Stomach (tissue), 9 donors: ENCODE results near the gene NWD2. TPM values are rescaled to one million over a fixed set of nuclear protein-coding genes. Genes with fewer than 3 reads are reported as not detected.
A peak's percentile ranks its signal among the peaks of the same experiment; 100 is the strongest.

Source experiments
- DNase-seq, 2 donors: peaks; one replicate each; pipeline versions ENCODE4 v3.0.0 to v3.0.0-alpha.2; 2013 to 2019
- H3K27ac ChIP-seq, 5 donors: fragments of 200-600 bp in 4 of 5; sonication (generic) in 4 of 5; one replicate each; pipeline ENCODE4 v1.5.1; 2013 to 2019; ENCODE audit warnings: mild to moderate bottlenecking in 1 of 5, moderate library complexity in 1 of 5
- H3K27me3 ChIP-seq, 3 donors: fragments of 200-600 bp; sonication (generic); one replicate each; pipeline ENCODE4 v1.5.1; 2017 to 2019; ENCODE audit warnings: mixed run types in 1 of 3
- H3K36me3 ChIP-seq, 4 donors: fragments of 200-600 bp; sonication (generic); 1 replicate in 3 of 4; 2 replicates in 1 of 4; pipeline ENCODE4 v1.5.1; 2016 to 2019
- H3K4me1 ChIP-seq, 4 donors: fragments of 200-600 bp; sonication (generic); one replicate each; pipeline ENCODE4 v1.5.1; 2016 to 2019
- H3K4me3 ChIP-seq, 4 donors: fragments of 200-600 bp; sonication (generic) in 3 of 4; one replicate each; pipeline ENCODE4 v1.5.1; 2016 to 2019; ENCODE audit warnings: mild to moderate bottlenecking in 1 of 4
- H3K9me3 ChIP-seq, 4 donors: fragments of 200-600 bp; sonication (generic); one replicate each; pipeline ENCODE4 v1.5.1; 2016 to 2019
- CTCF ChIP-seq, 7 experiments: fragments of 450-650 bp in 4 of 7; fragments of 200-600 bp in 3 of 7; sonication (generic) in 3 of 7; IDR thresholded peaks; one replicate each; pipeline ENCODE4 v1.5.1; 2016 to 2019; ENCODE audit warnings: antibody characterized with exemption in 7 of 7, control low read depth in 2 of 7, mild to moderate bottlenecking in 1 of 7
- EP300 ChIP-seq: sonication (generic); formaldehyde crosslinking; IDR thresholded peaks from one replicate; pipeline ENCODE4 v1.6.1; 2017; ENCODE audit warnings: antibody characterized with exemption
- POLR2A ChIP-seq, 4 donors: fragments of 450-650 bp; IDR thresholded peaks; one replicate each; pipeline ENCODE4 v1.6.1; 2016; ENCODE audit warnings: antibody characterized with exemption in 4 of 4, control low read depth in 2 of 4, mild to moderate bottlenecking in 1 of 4, moderate library complexity in 1 of 4
- POLR2AphosphoS5 ChIP-seq, 3 donors: sonication (generic); formaldehyde crosslinking; IDR thresholded peaks; one replicate each; pipeline ENCODE4 v1.6.1; 2016; ENCODE audit warnings: antibody characterized with exemption in 3 of 3
- WGBS, 5 donors: extraction: QIAGEN DNeasy Blood & Tissue Kit in 3 of 5; methylation state at CpG; one replicate each; pipeline versions ENCODE4 v1.1.5 to v1.1.7; 2013 to 2018; 5-methylcytosine and 5-hydroxymethylcytosine counted together
- intact Hi-C: fragments of 100-400 bp; cut with DNase I; formaldehyde crosslinking; loops from one replicate; pipeline ENCODE4 v1.15.1; 2023; ENCODE audit warnings: low total_unique reads
- polyA plus RNA-seq, 3 donors: library from polyadenylated mRNA; stranded (reverse); fragments of 200-250 nt; gene quantifications; one replicate each; pipeline ENCODE4 v1.2.3, GENCODE V29; 2013
- total RNA-seq, 5 donors: library from RNA; depleted of rRNA; stranded (reverse); fragments of >200 nt; gene quantifications; one replicate each; pipeline versions ENCODE4 v1.1.0 to v1.2.3, GENCODE V29; 2014 to 2016
- donor health status: healthy with polysubstance abuse.
- donor health status: Bipolar disorder and iron deficiency.
- donor health status: healthy.

The NWD2 gene
- total and polyA plus RNA-seq, 8 donors, result under 0.01 to 1.5 (median 0.05) TPM; not detected in 5

- Histone ChIP-seq H3K27me3 (peaks cover 6 to 70% (median 26%) of the 10 kb centered on the region in 3 donors), H3K27ac (no peak overlapping the region), H3K4me3 (no peak overlapping the region), H3K4me1 (peaks cover 0 to 23% (median 16%) of the 10 kb centered on the region in 4 donors), H3K36me3 (no peaks in the 10 kb centered on the region), H3K9me3 (no peaks in the 10 kb centered on the region)
- TF ChIP-seq POLR2A (IDR thresholded peaks at IDR 0.05) (no peak), CTCF (IDR thresholded peaks at IDR 0.05) (no peak), EP300 (no peak), POLR2AphosphoS5 (IDR thresholded peaks at IDR 0.05) (no peak)
- 28 to 41% (median 31%) methylated on average over 5 of the region's 5 CpGs for WGBS, 5 donors
- DNase-seq, result peak in 1 of 2 donors; percentile 23
- intact Hi-C loops, result no loop called here
Measured at GRCh38 chr4:37243051-37243450, 1.5 kb upstream of the NWD2 start.

GRCh38 chr4:37243722-37244582 lies 591 bp upstream of the NWD2 start:
- Histone ChIP-seq H3K27ac (no peak overlapping the region), H3K27me3 (peaks cover 6 to 75% (median 26%) of the 10 kb centered on the region in 3 donors), H3K4me3 (peak overlapping the region; percentile 23 to 37 (median 25)), H3K36me3 (no peaks in the 10 kb centered on the region), H3K9me3 (no peaks in the 10 kb centered on the region), H3K4me1 (peaks cover 0 to 23% (median 16%) of the 10 kb centered on the region in 4 donors)
- 3 to 8% (median 5%) methylated on average over 49 to 70 of the region's 70 CpGs for WGBS, 5 donors
- TF ChIP-seq POLR2A (IDR thresholded peaks at IDR 0.05), result no peak
- no peak for TF ChIP-seq CTCF (IDR thresholded peaks at IDR 0.05)
- no peak for TF ChIP-seq EP300
- no peak for TF ChIP-seq POLR2AphosphoS5 (IDR thresholded peaks at IDR 0.05)
- intact Hi-C loops, result no loop called here
- DNase-seq, result peak in 1 of 2 donors; percentile 39

- peaks cover 0 to 23% (median 16%) of the 10 kb centered on the region in 4 donors for H3K4me1 ChIP-seq
- H3K9me3 ChIP-seq, result no peaks in the 10 kb centered on the region
- H3K36me3 ChIP-seq, result no peaks in the 10 kb centered on the region
- no peak overlapping the region for H3K27ac ChIP-seq
- DNase-seq, result peak in 1 of 2 donors; percentile 1
- TF ChIP-seq EP300 (no peak), POLR2A (IDR thresholded peaks at IDR 0.05) (no peak), CTCF (IDR thresholded peaks at IDR 0.05) (no peak), POLR2AphosphoS5 (IDR thresholded peaks at IDR 0.05) (no peak)
- H3K27me3 ChIP-seq, result peaks cover 6 to 72% (median 26%) of the 10 kb centered on the region in 3 donors
- H3K4me3 ChIP-seq, result peak overlapping the region in 2 of 4 donors; percentile 25 to 37
- 5 to 11% (median 7%) methylated on average over 18 to 23 of the region's 23 CpGs for WGBS, 5 donors
- intact Hi-C loops, result no loop called here
Measured at GRCh38 chr4:37245391-37245954, 930 bp downstream of the NWD2 start.

DNA sequence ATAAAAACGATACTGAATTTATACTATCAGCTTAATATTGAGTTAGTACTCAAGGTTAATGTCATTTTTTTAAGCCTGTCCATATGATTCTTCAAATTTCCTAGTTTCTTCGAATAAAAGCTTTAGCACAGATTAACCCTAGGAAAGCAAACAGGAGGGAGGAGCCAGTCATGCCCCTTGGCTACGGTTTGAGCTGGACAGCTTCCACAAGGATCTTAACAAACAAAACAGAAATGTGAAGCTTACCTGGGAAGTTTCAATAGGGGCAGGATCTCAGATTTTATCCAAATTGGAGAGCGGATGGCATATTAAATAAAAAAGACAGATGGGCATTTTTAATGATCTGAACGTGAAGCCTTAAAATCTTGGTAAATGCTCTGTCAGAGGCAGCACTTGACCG lies 2.3 kb downstream of the NWD2 start:
- Histone ChIP-seq H3K36me3 (no peaks in the 10 kb centered on the region), H3K27ac (no peak overlapping the region), H3K27me3 (peaks cover 6 to 64% (median 26%) of the 10 kb centered on the region in 3 donors), H3K4me3 (no peak overlapping the region), H3K4me1 (peaks cover 0 to 23% (median 16%) of the 10 kb centered on the region in 4 donors), H3K9me3 (no peaks in the 10 kb centered on the region)
- intact Hi-C loops, result no loop called here
- WGBS, 5 donors, result 25 to 37% (median 28%) methylated on average over 6 of the region's 6 CpGs
- TF ChIP-seq CTCF (IDR thresholded peaks at IDR 0.05), result no peak
- TF ChIP-seq POLR2AphosphoS5 (IDR thresholded peaks at IDR 0.05), result no peak
- TF ChIP-seq POLR2A (IDR thresholded peaks at IDR 0.05), result no peak
- TF ChIP-seq EP300, result no peak
- DNase-seq, result no peak
